ENCODE measurements around the gene CA11. TPM values are rescaled to one million over a fixed set of nuclear protein-coding genes. Genes with fewer than 3 reads are reported as not detected.

Gene CA11
- total RNA-seq, 1 donor from 2014 or later, result 7.8 TPM

GRCh38 chr19:48669903-48670668 lies 24.1 kb upstream of the CA11 start:
- Mint-ChIP-seq H3K27ac (ENCODE audit: unreplicated experiment) (no peak overlapping the region), H3K36me3 (ENCODE audit: unreplicated experiment) (no peaks in the 10 kb centered on the region), H3K27me3 (ENCODE audit: unreplicated experiment) (peaks cover 3% of the 10 kb centered on the region), H3K4me1 (ENCODE audit: low read depth, unreplicated experiment) (peaks cover 7% of the 10 kb centered on the region), H3K4me3 (ENCODE audit: unreplicated experiment) (no peak overlapping the region), H3K9me3 (ENCODE audit: unreplicated experiment) (peaks cover 7% of the 10 kb centered on the region)
- no peak for TF ChIP-seq CTCF (IDR thresholded peaks at IDR 0.05; ENCODE audit: partially characterized antibody, unreplicated experiment)
- DNase-seq, result no peak

GRCh38 chr19:48668761-48669160 lies 22.8 kb upstream of the CA11 start:
- peaks cover 3% of the 10 kb centered on the region for H3K27me3 Mint-ChIP-seq (ENCODE audit: unreplicated experiment)
- H3K27ac Mint-ChIP-seq (ENCODE audit: unreplicated experiment), result no peak overlapping the region
- H3K4me1 Mint-ChIP-seq (ENCODE audit: low read depth, unreplicated experiment), result peaks cover 4% of the 10 kb centered on the region
- TF ChIP-seq CTCF (IDR thresholded peaks at IDR 0.05; ENCODE audit: partially characterized antibody, unreplicated experiment), result no peak
- DNase-seq, result no peak
- H3K36me3 Mint-ChIP-seq (ENCODE audit: unreplicated experiment), result no peaks in the 10 kb centered on the region
- H3K4me3 Mint-ChIP-seq (ENCODE audit: unreplicated experiment), result no peak overlapping the region
- peaks cover 7% of the 10 kb centered on the region for H3K9me3 Mint-ChIP-seq (ENCODE audit: unreplicated experiment)

GRCh38 chr19:48668332-48668731 lies 22.3 kb upstream of the CA11 start:
- Mint-ChIP-seq H3K4me3 (ENCODE audit: unreplicated experiment) (no peak overlapping the region), H3K27me3 (ENCODE audit: unreplicated experiment) (peaks cover 3% of the 10 kb centered on the region), H3K27ac (ENCODE audit: unreplicated experiment) (no peak overlapping the region), H3K9me3 (ENCODE audit: unreplicated experiment) (peaks cover 7% of the 10 kb centered on the region), H3K36me3 (ENCODE audit: unreplicated experiment) (no peaks in the 10 kb centered on the region), H3K4me1 (ENCODE audit: low read depth, unreplicated experiment) (peaks cover 4% of the 10 kb centered on the region)
- no peak for TF ChIP-seq CTCF (IDR thresholded peaks at IDR 0.05; ENCODE audit: partially characterized antibody, unreplicated experiment)
- DNase-seq, result no peak

- H3K27ac Mint-ChIP-seq (ENCODE audit: unreplicated experiment), result no peak overlapping the region
- H3K27me3 Mint-ChIP-seq (ENCODE audit: unreplicated experiment), result peaks cover 3% of the 10 kb centered on the region
- H3K36me3 Mint-ChIP-seq (ENCODE audit: unreplicated experiment), result no peaks in the 10 kb centered on the region
- no peaks in the 10 kb centered on the region for H3K4me1 Mint-ChIP-seq (ENCODE audit: low read depth, unreplicated experiment)
- H3K4me3 Mint-ChIP-seq (ENCODE audit: unreplicated experiment), result no peak overlapping the region
- no peak for TF ChIP-seq CTCF (IDR thresholded peaks at IDR 0.05; ENCODE audit: partially characterized antibody, unreplicated experiment)
- DNase-seq, result no peak
- peaks cover 7% of the 10 kb centered on the region for H3K9me3 Mint-ChIP-seq (ENCODE audit: unreplicated experiment)
These were observed 19.8 kb upstream of the CA11 start for GRCh38 chr19:48665786-48666185.

GRCh38 chr19:48664476-48664875 lies 18.5 kb upstream of the CA11 start:
- Mint-ChIP-seq H3K4me1 (ENCODE audit: low read depth, unreplicated experiment) (no peaks in the 10 kb centered on the region), H3K4me3 (ENCODE audit: unreplicated experiment) (no peak overlapping the region), H3K27ac (ENCODE audit: unreplicated experiment) (no peak overlapping the region), H3K36me3 (ENCODE audit: unreplicated experiment) (no peaks in the 10 kb centered on the region), H3K27me3 (ENCODE audit: unreplicated experiment) (no peaks in the 10 kb centered on the region), H3K9me3 (ENCODE audit: unreplicated experiment) (peaks cover 4% of the 10 kb centered on the region)
- no peak for DNase-seq
- no peak for TF ChIP-seq CTCF (IDR thresholded peaks at IDR 0.05; ENCODE audit: partially characterized antibody, unreplicated experiment)

All from glutamatergic neuron (in vitro differentiated cells).